DMS53 (cell line): ENCODE results near the gene KIFC1.

ENCODE experiments used
- DNase-seq: peaks from one replicate; lab custom pipeline; 2025; lab: John Stamatoyannopoulos, UW

Gene KIFC1

GRCh38 chr6:33411632-33412005 lies 20.0 kb downstream of the KIFC1 start:
- peak; percentile 40 for DNase-seq

- DNase-seq: no peak
Observed at GRCh38 chr6:33412140-33413009, 20.8 kb downstream of the KIFC1 start.

GRCh38 chr6:33413241-33414120 lies 21.9 kb downstream of the KIFC1 start:
- no peak for DNase-seq

GRCh38 chr6:33414592-33415271 lies 23.1 kb downstream of the KIFC1 start:
- DNase-seq: peak; percentile 43

- no peak for DNase-seq
Observed at GRCh38 chr6:33415831-33416230, 24.2 kb downstream of the KIFC1 start.

GRCh38 chr6:33416386-33417127 lies 24.9 kb downstream of the KIFC1 start:
- DNase-seq: no peak

- DNase-seq: peak; percentile 68
Observed at GRCh38 chr6:33417128-33417902, 25.7 kb downstream of the KIFC1 start.

- DNase-seq: peak; percentile 100
Observed at GRCh38 chr6:33417903-33418689, 26.5 kb downstream of the KIFC1 start, which contains the start of gene CUTA. Gene CUTA (minus strand): TSS chr6:33418107. CDS start chr6:33418000, 107 bp downstream.

- DNase-seq: peak; percentile 49
Observed at GRCh38 chr6:33418690-33419291, 27.2 kb downstream of the KIFC1 start.

- DNase-seq: peak; percentile 59
Observed at GRCh38 chr6:33419580-33420490, 28.2 kb downstream of the KIFC1 start, which contains the start of gene SYNGAP1. Gene SYNGAP1 (plus strand): TSS chr6:33420065. CDS start chr6:33420265, 200 bp downstream.

- DNase-seq: peak; percentile 22
Observed at GRCh38 chr6:33420491-33421343, 29.1 kb downstream of the KIFC1 start.

- DNase-seq: no peak
Observed at GRCh38 chr6:33421344-33421643, 29.7 kb downstream of the KIFC1 start.

GRCh38 chr6:33423777-33424176 lies 32.2 kb downstream of the KIFC1 start:
- DNase-seq: no peak

GRCh38 chr6:33424855-33425667 lies 33.4 kb downstream of the KIFC1 start:
- peak; percentile 58 for DNase-seq

- DNase-seq: peak; percentile 94
Observed at GRCh38 chr6:33425668-33426577, 34.3 kb downstream of the KIFC1 start.
